GM19043 (cell line): Measurements from ENCODE around the gene SCN4A.
A peak's percentile ranks its signal among the peaks of the same experiment; 100 is the strongest.
"Not testable (repeated sequence)": the region's sequence is repeated elsewhere in the genome, so short reads cannot be mapped to it uniquely, and the experiment has no call there.

Experiments
- ATAC-seq: cut with Tn5 transposase; IDR thresholded peaks from one replicate; pipeline ENCODE4 v1.9.1; 2021; ENCODE audit warnings: low read depth; ENCODE audit not compliant: unreplicated experiment

SCN4A gene

GRCh38 chr17:63918305-63918704 lies 54.4 kb downstream of the SCN4A start:
- ATAC-seq = no peak

GRCh38 chr17:63917646-63918045 lies 55.1 kb downstream of the SCN4A start:
- no peak for ATAC-seq

- ATAC-seq = not testable (repeated sequence)
Measured at GRCh38 chr17:63917206-63917605, 55.5 kb downstream of the SCN4A start.

GRCh38 chr17:63916566-63917185 lies 56.0 kb downstream of the SCN4A start:
- ATAC-seq = no peak

- ATAC-seq = peak; percentile 54
Measured at GRCh38 chr17:63915753-63916152, 57.0 kb downstream of the SCN4A start.

GRCh38 chr17:63914471-63914870 lies 58.2 kb downstream of the SCN4A start:
- no peak for ATAC-seq

- no peak for ATAC-seq
Measured at GRCh38 chr17:63911657-63912100, 61.0 kb downstream of the SCN4A start.

- ATAC-seq = no peak
Measured at GRCh38 chr17:63911041-63911635, 61.6 kb downstream of the SCN4A start, which contains the start of gene CSHL1. TSS of gene CSHL1 (minus strand) at chr17:63911258. CDS start at chr17:63911196, 62 bp downstream.

GRCh38 chr17:63910096-63910495 lies 62.6 kb downstream of the SCN4A start:
- ATAC-seq = no peak

GRCh38 chr17:63909586-63909985 lies 63.1 kb downstream of the SCN4A start:
- not testable (repeated sequence) for ATAC-seq

- not testable (repeated sequence) for ATAC-seq
Measured at GRCh38 chr17:63907161-63907778, 65.4 kb downstream of the SCN4A start.

GRCh38 chr17:63904796-63905195 lies 67.9 kb downstream of the SCN4A start:
- ATAC-seq = not testable (repeated sequence)

- ATAC-seq = not testable (repeated sequence)
Measured at GRCh38 chr17:63903787-63904201, 68.9 kb downstream of the SCN4A start.

- ATAC-seq = not testable (repeated sequence)
Measured at GRCh38 chr17:63901971-63902370, 70.7 kb downstream of the SCN4A start.

- ATAC-seq = not testable (repeated sequence)
Measured at GRCh38 chr17:63898899-63899798, 73.6 kb downstream of the SCN4A start.

- not testable (repeated sequence) for ATAC-seq
Measured at GRCh38 chr17:63896524-63897354, 76.0 kb downstream of the SCN4A start, which contains the start of gene CSH1. TSS of gene CSH1 (minus strand) at chr17:63896574. CDS start at chr17:63896511, 63 bp downstream.

GRCh38 chr17:63894821-63895220 lies 77.9 kb downstream of the SCN4A start:
- ATAC-seq = not testable (repeated sequence)

GRCh38 chr17:63894021-63894420 lies 78.7 kb downstream of the SCN4A start:
- ATAC-seq = not testable (repeated sequence)

- not testable (repeated sequence) for ATAC-seq
Measured at GRCh38 chr17:63892316-63893037, 80.2 kb downstream of the SCN4A start.
